OCI-LY3 (cell line): ENCODE data around the gene ZNF74.

Experiments
- CTCF ChIP-seq: fragments of 200-600, 300-600 bp; sonication (generic); IDR thresholded peaks from 2 replicates; pipeline ENCODE4 v1.5.1; 2014; ENCODE audit warnings: antibody characterized with exemption, low read length, low read depth
- EZH2phosphoT487 ChIP-seq: fragments of 200-600 bp; shearing (Covaris generic); IDR thresholded peaks from 2 replicates; pipeline ENCODE4 v1.6.1; 2018; ENCODE audit warnings: antibody characterized with exemption, mixed run types, low read depth

GRCh38 chr22:20400606-20401375 lies 6.8 kb downstream of the ZNF74 start:
- no peak for TF ChIP-seq CTCF
- no peak for TF ChIP-seq EZH2phosphoT487
